Lower leg skin (tissue), 3 donors: ENCODE results near the gene ADD2.

ENCODE experiments used
- CTCF ChIP-seq, 3 donors: fragments of 450-650 bp; IDR thresholded peaks; one replicate each; pipeline ENCODE4 v1.5.1; 2016; ENCODE audit warnings: antibody characterized with exemption in 3 of 3, mild to moderate bottlenecking in 3 of 3, moderate library complexity in 2 of 3
- POLR2A ChIP-seq, 2 donors: fragments of 450-650 bp; IDR thresholded peaks; one replicate each; pipeline ENCODE4 v1.6.1; 2016 to 2017; ENCODE audit warnings: antibody characterized with exemption in 2 of 2, mild to moderate bottlenecking in 1 of 2, moderate library complexity in 1 of 2

- no peak for TF ChIP-seq CTCF (IDR thresholded peaks at IDR 0.05)
- no peak for TF ChIP-seq POLR2A (IDR thresholded peaks at IDR 0.05)
Measured at GRCh38 chr2:70716951-70717350, 51.0 kb downstream of the ADD2 start.
